A549 (cell line): ENCODE data around the gene INPP5K. TPM values are rescaled to one million over a fixed set of nuclear protein-coding genes. Genes with fewer than 3 reads are reported as not detected.

Source experiments
- ATAC-seq, 2 experiments: fragments of 200-7000 bp in 1 of 2; fragments of >200 bp in 1 of 2; cut with Nextera tagmentation in 1 of 2; cut with Tn5 transposase in 1 of 2; 3 replicates each; pipeline versions ENCODE4 v1.8.0 to v1.9.1; 2018 to 2020; ENCODE audit warnings: mild to moderate bottlenecking in 1 of 2, moderate library complexity in 1 of 2
- CTCF ChIA-PET: fragments of 300-600 bp; sonication (Branson Sonifier 250); formaldehyde crosslinking; extraction: SDS; loops from one replicate; lab custom pipeline; 2021; ENCODE audit warnings: antibody characterized with exemption, inconsistent platforms; lab: Yijun Ruan, JAX
- POLR2A ChIA-PET: fragments of 350-600 bp; formaldehyde crosslinking; extraction: SDS; loops from one replicate; lab custom pipeline; 2021; ENCODE audit warnings: antibody characterized with exemption, inconsistent platforms; lab: Yijun Ruan, JAX
- DNase-seq, 2 experiments: peaks; one replicate each; pipeline versions ENCODE4 v3.0.0 to v3.0.0-alpha.2; 2011 to 2016; ENCODE audit warnings: low read depth in 1 of 2, low spot score in 1 of 2
- FAIRE-seq: peaks from 2 replicates; lab custom pipeline; 2011; peaks lifted over from hg19 to GRCh38; lab: Jason Lieb, UNC
- H3K27ac ChIP-seq, 2 experiments: fragments of >200 bp; sonication (Bioruptor Twin); formaldehyde crosslinking; 3 replicates each; pipeline ENCODE4 v1.5.1; 2016 to 2017
- H3K4me1 ChIP-seq: fragments of >200 bp; sonication (Bioruptor Twin); formaldehyde crosslinking; 3 replicates; pipeline ENCODE4 v1.6.1; 2016
- H3K4me2 ChIP-seq: fragments of >200 bp; sonication (Bioruptor Twin); formaldehyde crosslinking; 3 replicates; pipeline ENCODE4 v1.6.1; 2016
- H3K4me3 ChIP-seq: fragments of >200 bp; sonication (Bioruptor Twin); formaldehyde crosslinking; 3 replicates; pipeline ENCODE4 v1.5.1; 2016
- H3K9me3 ChIP-seq: fragments of >200 bp; sonication (Bioruptor Twin); formaldehyde crosslinking; 3 replicates; pipeline ENCODE4 v1.6.1; 2016
- BHLHE40 ChIP-seq: IDR thresholded peaks from 2 replicates; pipeline ENCODE4 v1.6.1; 2012; ENCODE audit warnings: low read depth, low read length, inconsistent platforms
- HOXA7 ChIP-seq: fragments of 250-450 bp; sonication (Bioruptor Pico); IDR thresholded peaks from 2 replicates; pipeline ENCODE4 v1.5.0; 2020; ENCODE audit warnings: mild to moderate bottlenecking, moderate library complexity
- JUNB ChIP-seq: fragments of >200 bp; sonication (Bioruptor Twin); formaldehyde crosslinking; IDR thresholded peaks from 2 replicates; pipeline ENCODE4 v1.6.1; 2016
- MYC ChIP-seq: IDR thresholded peaks from 2 replicates; pipeline ENCODE4 v1.6.1; 2012; ENCODE audit warnings: mild to moderate bottlenecking, inconsistent platforms, low read length, improper control_type of control experiment, borderline replicate concordance
- POLR2A ChIP-seq: IDR thresholded peaks from 2 replicates; pipeline ENCODE4 v1.6.1; 2012; ENCODE audit warnings: mild to moderate bottlenecking, low read length
- SMC3 ChIP-seq: fragments of >200 bp; sonication (Bioruptor Twin); formaldehyde crosslinking; IDR thresholded peaks from 3 replicates; pipeline ENCODE4 v1.6.1; 2018; ENCODE audit warnings: inconsistent platforms
- TFCP2L1 ChIP-seq: fragments of 250-450 bp; sonication (Bioruptor Pico); IDR thresholded peaks from 2 replicates; pipeline ENCODE4 v1.5.0; 2021; ENCODE audit warnings: mild to moderate bottlenecking
- ZNF302 ChIP-seq: fragments of 250-450 bp; sonication (Bioruptor Pico); IDR thresholded peaks from 2 replicates; pipeline ENCODE4 v1.9.0; 2021; ENCODE audit warnings: inconsistent platforms, mild to moderate bottlenecking, moderate library complexity
- WGBS: methylation state at CpG from one replicate; pipeline ENCODE4 v1.1.6; 2017; ENCODE audit errors: missing lambda C conversion rate; 5-methylcytosine and 5-hydroxymethylcytosine counted together
- polyA plus RNA-seq, 4 experiments: library from polyadenylated mRNA; depleted of rRNA in 3 of 4; stranded (reverse); fragments of >200 nt; fragmentation: RNase III in 1 of 4; extraction: RNeasy Plus Mini Kit Qiagen cat#74134 plus additional on column Dnase treatment in 1 of 4; gene quantifications; 2 replicates in 3 of 4; 3 replicates in 1 of 4; pipeline ENCODE4 v1.2.3, GENCODE V29; 2011 to 2017
- TF ChIP-seq, protein P1 (sequence below): fragments of 150-350 bp; IDR thresholded peaks from 2 replicates; pipeline ENCODE4 v1.6.1; 2014; ENCODE audit warnings: low read depth, mild to moderate bottlenecking, low read length
- TF ChIP-seq, protein P2 (sequence below): fragments of 250-450 bp; sonication (Bioruptor Pico); IDR thresholded peaks from 2 replicates; pipeline ENCODE4 v1.5.0; 2021; ENCODE audit warnings: mild to moderate bottlenecking, moderate library complexity, borderline replicate concordance
- TF ChIP-seq, protein P3 (sequence below): fragments of >200 bp; sonication (Bioruptor Twin); formaldehyde crosslinking; IDR thresholded peaks from 3 replicates; pipeline ENCODE4 v1.5.1; 2016
- TF ChIP-seq, protein P4 (sequence below): fragments of 250-450 bp; sonication (Bioruptor Pico); IDR thresholded peaks from 2 replicates; pipeline ENCODE4 v1.5.0; 2020; ENCODE audit warnings: low read depth, mild to moderate bottlenecking, moderate library complexity
- TF ChIP-seq, protein P5 (sequence below): IDR thresholded peaks from 2 replicates; pipeline ENCODE4 v1.6.1; 2012
- TF ChIP-seq, protein P6 (sequence below): IDR thresholded peaks from 2 replicates; pipeline ENCODE4 v1.6.1; 2012
- TF ChIP-seq, protein P7 (sequence below): IDR thresholded peaks from 2 replicates; pipeline ENCODE4 v1.6.1; 2012; ENCODE audit warnings: low read depth, borderline replicate concordance

Gene INPP5K
- polyA plus RNA-seq, 2 of the 4 experiments (the other 2 are of a cell fraction): 24.3 to 30.8 TPM

DNA sequence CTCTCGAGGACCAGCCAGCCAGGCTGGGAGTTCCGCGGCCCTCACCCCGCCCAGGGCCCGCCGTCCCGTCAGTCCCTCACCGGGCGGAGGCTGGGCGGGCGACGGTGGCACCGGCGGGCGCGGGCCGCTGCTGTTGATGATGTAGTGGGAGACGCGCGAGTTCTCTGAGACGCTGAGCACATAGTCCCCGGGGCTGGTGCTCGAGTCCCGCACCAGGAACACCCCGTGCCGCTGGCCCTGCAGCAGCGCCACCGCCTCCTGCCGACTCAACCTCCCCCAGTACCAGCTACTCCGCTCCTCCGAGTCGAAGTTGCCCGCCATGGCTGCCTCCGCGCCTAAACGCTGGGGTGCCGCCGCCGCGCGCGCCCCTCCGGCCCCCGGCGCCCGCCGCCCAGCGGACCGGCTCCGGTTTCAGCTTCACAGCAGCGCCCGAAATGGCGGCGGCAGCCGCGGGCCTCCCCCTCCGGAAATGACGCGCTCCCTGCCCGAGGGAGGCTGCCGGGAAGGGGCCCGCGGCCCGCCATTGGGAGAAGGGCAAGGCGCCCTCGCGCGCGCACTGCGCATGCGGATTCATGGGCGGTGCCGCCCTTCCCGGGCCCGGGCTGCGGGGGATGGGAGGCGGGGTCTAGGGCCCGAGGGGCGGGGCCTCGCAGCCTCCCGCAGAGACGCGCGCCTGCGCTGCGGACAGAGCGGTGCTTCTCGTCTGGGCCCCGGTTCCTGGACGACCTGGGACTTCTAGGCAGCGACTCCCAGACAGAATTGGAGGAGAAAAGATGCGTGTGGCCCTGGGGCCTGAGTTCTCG lies 60.4 kb downstream of the INPP5K start, which contains the start of gene CRK (continued):
- TF ChIP-seq, protein P1, sequence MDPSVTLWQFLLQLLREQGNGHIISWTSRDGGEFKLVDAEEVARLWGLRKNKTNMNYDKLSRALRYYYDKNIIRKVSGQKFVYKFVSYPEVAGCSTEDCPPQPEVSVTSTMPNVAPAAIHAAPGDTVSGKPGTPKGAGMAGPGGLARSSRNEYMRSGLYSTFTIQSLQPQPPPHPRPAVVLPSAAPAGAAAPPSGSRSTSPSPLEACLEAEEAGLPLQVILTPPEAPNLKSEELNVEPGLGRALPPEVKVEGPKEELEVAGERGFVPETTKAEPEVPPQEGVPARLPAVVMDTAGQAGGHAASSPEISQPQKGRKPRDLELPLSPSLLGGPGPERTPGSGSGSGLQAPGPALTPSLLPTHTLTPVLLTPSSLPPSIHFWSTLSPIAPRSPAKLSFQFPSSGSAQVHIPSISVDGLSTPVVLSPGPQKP: no peak
- TF ChIP-seq, protein P2, sequence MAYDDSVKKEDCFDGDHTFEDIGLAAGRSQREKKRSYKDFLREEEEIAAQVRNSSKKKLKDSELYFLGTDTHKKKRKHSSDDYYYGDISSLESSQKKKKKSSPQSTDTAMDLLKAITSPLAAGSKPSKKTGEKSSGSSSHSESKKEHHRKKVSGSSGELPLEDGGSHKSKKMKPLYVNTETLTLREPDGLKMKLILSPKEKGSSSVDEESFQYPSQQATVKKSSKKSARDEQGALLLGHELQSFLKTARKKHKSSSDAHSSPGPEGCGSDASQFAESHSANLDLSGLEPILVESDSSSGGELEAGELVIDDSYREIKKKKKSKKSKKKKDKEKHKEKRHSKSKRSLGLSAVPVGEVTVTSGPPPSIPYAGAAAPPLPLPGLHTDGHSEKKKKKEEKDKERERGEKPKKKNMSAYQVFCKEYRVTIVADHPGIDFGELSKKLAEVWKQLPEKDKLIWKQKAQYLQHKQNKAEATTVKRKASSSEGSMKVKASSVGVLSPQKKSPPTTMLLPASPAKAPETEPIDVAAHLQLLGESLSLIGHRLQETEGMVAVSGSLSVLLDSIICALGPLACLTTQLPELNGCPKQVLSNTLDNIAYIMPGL: no peak
- TF ChIP-seq POLR2A: peak; percentile 63
- peak; percentile 38; the same call in 1 of the 2 replicates for TF ChIP-seq MYC

DNA sequence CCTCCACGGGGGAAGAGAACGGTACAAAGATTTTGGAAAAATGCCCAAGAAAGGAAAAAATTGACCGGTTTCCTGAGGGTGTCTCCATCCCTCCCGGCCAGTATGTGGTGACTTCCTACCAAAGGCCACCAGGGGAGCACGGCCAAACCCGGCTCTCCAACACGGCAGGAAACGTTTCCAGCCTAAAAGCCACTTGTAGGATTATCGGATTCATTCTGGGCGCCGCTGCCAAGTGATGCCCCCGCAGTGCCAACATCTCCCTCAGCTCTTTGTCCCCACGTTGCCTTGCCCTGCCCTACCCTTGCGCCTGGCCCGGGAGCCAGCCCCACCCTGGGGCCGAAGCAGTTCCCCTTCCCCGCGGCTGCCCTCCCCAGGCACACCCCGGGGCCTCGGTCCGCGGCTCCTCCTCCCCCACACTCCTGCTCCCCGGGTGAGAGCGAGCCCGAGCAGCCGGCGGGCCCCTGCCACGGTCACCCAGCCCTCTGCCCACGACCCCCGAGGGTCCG lies 61.1 kb downstream of the INPP5K start:
- WGBS: 1% methylated on average over 26 of the region's 31 CpGs
- CTCF ChIA-PET: interaction anchor here (0.6 to 7.2 kb wide), 4 partner anchors 60 to 175 kb away, joined by 3 to 31 read pairs (median 4); no protein-coding TSS in a partner anchor

More for the DNA sequence above, 61.1 kb downstream of the INPP5K start:
- Histone ChIP-seq H3K4me3 (peak overlapping the region; percentile 98), H3K4me2 (peak overlapping the region; percentile 92), H3K27ac (peak overlapping the region; percentile 95), H3K9me3 (no peaks in the 10 kb centered on the region), H3K4me1 (peaks cover 28% of the 10 kb centered on the region)
- POLR2A ChIA-PET: interaction anchor here (0.5 to 2.0 kb wide), 7 partner anchors 29 to 175 kb away, joined by 3 to 6 read pairs (median 6); partner anchors contain the start of genes INPP5K and YWHAE
- ATAC-seq (peak; percentile 77 to 81), FAIRE-seq (no peak), DNase-seq (peak; percentile 84 to 89)
- TF ChIP-seq ZNF302 (CRISPR knock-in tag) (no peak), TFCP2L1 (0 out of 2 replicates have a peak, but pooled peaks have one; percentile 32), HOXA7 (CRISPR knock-in tag) (no peak), SMC3 (peak; percentile 13; the same call in 2 of the 3 replicates), JUNB (no peak), BHLHE40 (no peak)
- TF ChIP-seq, protein P3, sequence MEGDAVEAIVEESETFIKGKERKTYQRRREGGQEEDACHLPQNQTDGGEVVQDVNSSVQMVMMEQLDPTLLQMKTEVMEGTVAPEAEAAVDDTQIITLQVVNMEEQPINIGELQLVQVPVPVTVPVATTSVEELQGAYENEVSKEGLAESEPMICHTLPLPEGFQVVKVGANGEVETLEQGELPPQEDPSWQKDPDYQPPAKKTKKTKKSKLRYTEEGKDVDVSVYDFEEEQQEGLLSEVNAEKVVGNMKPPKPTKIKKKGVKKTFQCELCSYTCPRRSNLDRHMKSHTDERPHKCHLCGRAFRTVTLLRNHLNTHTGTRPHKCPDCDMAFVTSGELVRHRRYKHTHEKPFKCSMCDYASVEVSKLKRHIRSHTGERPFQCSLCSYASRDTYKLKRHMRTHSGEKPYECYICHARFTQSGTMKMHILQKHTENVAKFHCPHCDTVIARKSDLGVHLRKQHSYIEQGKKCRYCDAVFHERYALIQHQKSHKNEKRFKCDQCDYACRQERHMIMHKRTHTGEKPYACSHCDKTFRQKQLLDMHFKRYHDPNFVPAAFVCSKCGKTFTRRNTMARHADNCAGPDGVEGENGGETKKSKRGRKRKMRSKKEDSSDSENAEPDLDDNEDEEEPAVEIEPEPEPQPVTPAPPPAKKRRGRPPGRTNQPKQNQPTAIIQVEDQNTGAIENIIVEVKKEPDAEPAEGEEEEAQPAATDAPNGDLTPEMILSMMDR: peak; percentile 33; the same call in 1 of the 3 replicates
- TF ChIP-seq, protein P4, sequence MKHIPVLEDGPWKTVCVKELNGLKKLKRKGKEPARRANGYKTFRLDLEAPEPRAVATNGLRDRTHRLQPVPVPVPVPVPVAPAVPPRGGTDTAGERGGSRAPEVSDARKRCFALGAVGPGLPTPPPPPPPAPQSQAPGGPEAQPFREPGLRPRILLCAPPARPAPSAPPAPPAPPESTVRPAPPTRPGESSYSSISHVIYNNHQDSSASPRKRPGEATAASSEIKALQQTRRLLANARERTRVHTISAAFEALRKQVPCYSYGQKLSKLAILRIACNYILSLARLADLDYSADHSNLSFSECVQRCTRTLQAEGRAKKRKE (CRISPR knock-in tag): no peak
- TF ChIP-seq, protein P2: 0 out of 2 replicates have a peak, but pooled peaks have one; percentile 25
- TF ChIP-seq, protein P5, sequence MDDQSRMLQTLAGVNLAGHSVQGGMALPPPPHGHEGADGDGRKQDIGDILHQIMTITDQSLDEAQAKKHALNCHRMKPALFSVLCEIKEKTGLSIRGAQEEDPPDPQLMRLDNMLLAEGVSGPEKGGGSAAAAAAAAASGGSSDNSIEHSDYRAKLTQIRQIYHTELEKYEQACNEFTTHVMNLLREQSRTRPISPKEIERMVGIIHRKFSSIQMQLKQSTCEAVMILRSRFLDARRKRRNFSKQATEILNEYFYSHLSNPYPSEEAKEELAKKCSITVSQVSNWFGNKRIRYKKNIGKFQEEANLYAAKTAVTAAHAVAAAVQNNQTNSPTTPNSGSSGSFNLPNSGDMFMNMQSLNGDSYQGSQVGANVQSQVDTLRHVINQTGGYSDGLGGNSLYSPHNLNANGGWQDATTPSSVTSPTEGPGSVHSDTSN: no peak
- TF ChIP-seq, protein P6, sequence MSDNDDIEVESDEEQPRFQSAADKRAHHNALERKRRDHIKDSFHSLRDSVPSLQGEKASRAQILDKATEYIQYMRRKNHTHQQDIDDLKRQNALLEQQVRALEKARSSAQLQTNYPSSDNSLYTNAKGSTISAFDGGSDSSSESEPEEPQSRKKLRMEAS: 0 out of 2 replicates have a peak, but pooled peaks have one; percentile 12
- TF ChIP-seq, protein P7, sequence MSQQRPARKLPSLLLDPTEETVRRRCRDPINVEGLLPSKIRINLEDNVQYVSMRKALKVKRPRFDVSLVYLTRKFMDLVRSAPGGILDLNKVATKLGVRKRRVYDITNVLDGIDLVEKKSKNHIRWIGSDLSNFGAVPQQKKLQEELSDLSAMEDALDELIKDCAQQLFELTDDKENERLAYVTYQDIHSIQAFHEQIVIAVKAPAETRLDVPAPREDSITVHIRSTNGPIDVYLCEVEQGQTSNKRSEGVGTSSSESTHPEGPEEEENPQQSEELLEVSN: no peak
